Camera-type eye (tissue), 1 donor: ENCODE measurements around the gene TMEM240. TPM values are rescaled to one million over a fixed set of nuclear protein-coding genes. Genes with fewer than 3 reads are reported as not detected.

ENCODE experiments used
- total RNA-seq: library from RNA; depleted of rRNA; stranded (reverse); fragments of >200 nt; gene quantifications from one replicate; pipeline ENCODE4 v1.2.3, GENCODE V29; 2014

Gene TMEM240
- total RNA-seq: 12.0 TPM

GRCh38 chr1:1540090-1540817 lies at the start of gene TMEM240:
Gene TMEM240, minus strand, starts transcription at chr1:1540624. Its CDS starts 278 bp downstream, at chr1:1540346.

GRCh38 chr1:1574721-1575537 lies 34.5 kb upstream of the TMEM240 start, which contains the start of gene SSU72:
Gene SSU72, minus strand, starts transcription at chr1:1574863. Its CDS starts 306 bp downstream, at chr1:1574557.

GRCh38 chr1:1511533-1512285 lies 28.7 kb downstream of the TMEM240 start, which contains the start of gene ATAD3A:
Gene ATAD3A, plus strand, starts transcription at chr1:1512162. Its CDS starts 107 bp downstream, at chr1:1512269.

Other genes starting within 250 kb of the TMEM240 start
- 136 TPM for gene ACAP3, start 232.7 kb downstream of the TMEM240 start, total RNA-seq
- gene PUSL1, start 232.0 kb downstream of the TMEM240 start, total RNA-seq: 17.1 TPM
- 90.8 TPM for gene INTS11, start 216.0 kb downstream of the TMEM240 start, total RNA-seq
- 18.3 TPM for gene CPTP, start 215.8 kb downstream of the TMEM240 start, total RNA-seq
- gene TAS1R3, start 209.3 kb downstream of the TMEM240 start, total RNA-seq: 0.77 TPM
- gene DVL1, start 191.2 kb downstream of the TMEM240 start, total RNA-seq: 57.0 TPM
- 127 TPM for gene MXRA8, start 182.1 kb downstream of the TMEM240 start, total RNA-seq
- gene AURKAIP1, start 165.4 kb downstream of the TMEM240 start, total RNA-seq: 47.2 TPM
- gene CCNL2, start 141.3 kb downstream of the TMEM240 start, total RNA-seq: 314 TPM
- gene MRPL20, start 133.3 kb downstream of the TMEM240 start, total RNA-seq: 74.5 TPM
- 8.1 TPM for gene ANKRD65, start 119.3 kb downstream of the TMEM240 start, total RNA-seq
- 19.8 TPM for gene VWA1, start 104.9 kb downstream of the TMEM240 start, total RNA-seq
- 0.05 TPM for gene ATAD3C, start 90.9 kb downstream of the TMEM240 start, total RNA-seq
- gene ATAD3B, start 68.9 kb downstream of the TMEM240 start, total RNA-seq: 20.4 TPM
- gene ATAD3A, start 28.5 kb downstream of the TMEM240 start, total RNA-seq: 12.8 TPM
- 58.5 TPM for gene SSU72, start 34.2 kb upstream of the TMEM240 start, total RNA-seq
- 1.9 TPM for gene FNDC10, start 59.5 kb upstream of the TMEM240 start, total RNA-seq
- gene MIB2, start 74.9 kb upstream of the TMEM240 start, total RNA-seq: 76.8 TPM
- 40.0 TPM for gene MMP23B, start 91.5 kb upstream of the TMEM240 start, total RNA-seq
- gene CDK11B, start 118.4 kb upstream of the TMEM240 start, total RNA-seq: 13.7 TPM
- gene SLC35E2B, start 152.2 kb upstream of the TMEM240 start, total RNA-seq: 81.3 TPM
- gene CDK11A, start 183.7 kb upstream of the TMEM240 start, total RNA-seq: 27.9 TPM
- 37.2 TPM for gene NADK, start 237.8 kb upstream of the TMEM240 start, total RNA-seq